CD4-positive, alpha-beta memory T cell (primary cell): ENCODE results near the gene GNPTG. TPM values are rescaled to one million over a fixed set of nuclear protein-coding genes. Genes with fewer than 3 reads are reported as not detected.

ENCODE experiments used
- CTCF ChIA-PET: fragments of 350-600 bp; sonication (Branson Sonifier 250); formaldehyde crosslinking; loops from one replicate; lab custom pipeline; 2021; ENCODE audit warnings: inconsistent platforms; ENCODE audit not compliant: partially characterized antibody; lab: Charles Lee
- POLR2A ChIA-PET: fragments of 350-600 bp; sonication (Branson Sonifier 250); formaldehyde crosslinking; loops from one replicate; lab custom pipeline; 2021; ENCODE audit not compliant: partially characterized antibody; lab: Charles Lee
- DNase-seq, 5 donors: peaks; one replicate each; pipeline versions ENCODE4 v3.0.0 to v3.0.0-alpha.2; 2020 to 2022; ENCODE audit warnings: mixed read lengths in 1 of 5
- H3K27ac ChIP-seq: one replicate; pipeline ENCODE4 v1.7.0; 2013; ENCODE audit warnings: low read depth, low read length
- H3K27me3 ChIP-seq: 2 replicates; pipeline ENCODE4 v1.7.0; 2013; ENCODE audit warnings: mild to moderate bottlenecking, low read length, moderate library complexity; ENCODE audit not compliant: insufficient read depth
- H3K36me3 ChIP-seq: 2 replicates; pipeline ENCODE4 v1.7.0; 2013; ENCODE audit warnings: mild to moderate bottlenecking, low read length, moderate library complexity; ENCODE audit not compliant: insufficient read depth
- H3K4me1 ChIP-seq: 2 replicates; pipeline ENCODE4 v1.7.0; 2013; ENCODE audit warnings: mild to moderate bottlenecking, low read length, moderate library complexity; ENCODE audit not compliant: insufficient read depth
- H3K4me3 ChIP-seq, 2 donors: one replicate each; pipeline ENCODE4 v1.7.0; 2013; ENCODE audit warnings: low read length in 2 of 2, mild to moderate bottlenecking in 1 of 2
- H3K9me3 ChIP-seq, 2 donors: one replicate each; pipeline ENCODE4 v1.7.0; 2013; ENCODE audit warnings: low read length in 2 of 2, control low read depth in 1 of 2; ENCODE audit not compliant: control insufficient read depth in 1 of 2
- H3K27ac Mint-ChIP-seq, 7 donors: one replicate each; pipeline ENCODE4 v1.8.0; 2020 to 2021; ENCODE audit warnings: mixed read lengths in 7 of 7, mild to moderate bottlenecking in 6 of 7, inconsistent platforms in 3 of 7, moderate library complexity in 3 of 7
- H3K27me3 Mint-ChIP-seq, 2 donors: one replicate each; pipeline ENCODE4 v1.8.0; 2020 to 2021; ENCODE audit warnings: mixed read lengths in 2 of 2
- H3K36me3 Mint-ChIP-seq, 2 donors: one replicate each; pipeline ENCODE4 v1.8.0; 2020 to 2021; ENCODE audit warnings: mixed read lengths in 2 of 2, inconsistent platforms in 1 of 2, mild to moderate bottlenecking in 1 of 2
- H3K4me1 Mint-ChIP-seq, 4 donors: one replicate each; pipeline ENCODE4 v1.8.0; 2020 to 2021; ENCODE audit warnings: mixed read lengths in 4 of 4, mild to moderate bottlenecking in 1 of 4
- H3K4me3 Mint-ChIP-seq, 8 donors: one replicate each; pipeline ENCODE4 v1.8.0; 2020 to 2021; ENCODE audit warnings: mixed read lengths in 8 of 8, mild to moderate bottlenecking in 7 of 8, moderate library complexity in 6 of 8, inconsistent platforms in 3 of 8
- H3K9me3 Mint-ChIP-seq, 8 donors: one replicate each; pipeline ENCODE4 v1.8.0; 2020 to 2021; ENCODE audit warnings: mixed read lengths in 8 of 8, mild to moderate bottlenecking in 5 of 8, inconsistent platforms in 3 of 8, moderate library complexity in 1 of 8
- intact Hi-C: fragments of 100-400 bp; cut with micrococcal nuclease; formaldehyde crosslinking; loops from one replicate; pipeline ENCODE4 v1.15.1; 2023
- polyA plus RNA-seq, 2 donors: library from polyadenylated mRNA; unstranded; fragments of 300-500 nt; fragmentation: Illumina TruSeq; gene quantifications; one replicate each; pipeline ENCODE4 v1.2.3, GENCODE V29; 2021
- total RNA-seq, 2 experiments: library from RNA; stranded (reverse); gene quantifications; one replicate each; pipeline ENCODE4 v1.2.3, GENCODE V29; 2021

GNPTG gene
- total and polyA plus RNA-seq, 4 experiments from 2014 or later = 51.8 to 61.5 (median 56.2) TPM

- no peak for DNase-seq
- POLR2A ChIA-PET = no interaction called here
- no peak overlapping the region for H3K4me3 Mint-ChIP-seq
- peaks cover 0 to 1% (median 0%) of the 10 kb centered on the region in 8 donors for H3K9me3 Mint-ChIP-seq
- no peaks in the 10 kb centered on the region for H3K4me1 ChIP-seq
- H3K36me3 Mint-ChIP-seq = peaks cover 14 to 23% of the 10 kb centered on the region in 2 donors
- no peak overlapping the region for H3K4me3 ChIP-seq
- H3K4me1 Mint-ChIP-seq = peaks cover 0 to 1% (median 0%) of the 10 kb centered on the region in 4 donors
- no peaks in the 10 kb centered on the region for H3K27me3 ChIP-seq
- H3K36me3 ChIP-seq = peaks cover 16% of the 10 kb centered on the region
- intact Hi-C loops = no loop called here
- no peaks in the 10 kb centered on the region for H3K27me3 Mint-ChIP-seq
- H3K27ac ChIP-seq = no peak overlapping the region
- H3K27ac Mint-ChIP-seq = no peak overlapping the region
- CTCF ChIA-PET = interaction anchor here (0.7 kb wide), 1 partner anchor 1583 kb away, joined by 3 read pairs; no protein-coding TSS in a partner anchor
- no peaks in the 10 kb centered on the region for H3K9me3 ChIP-seq
These were observed 35.6 kb downstream of the GNPTG start for GRCh38 chr16:1387331-1387730.

DNA sequence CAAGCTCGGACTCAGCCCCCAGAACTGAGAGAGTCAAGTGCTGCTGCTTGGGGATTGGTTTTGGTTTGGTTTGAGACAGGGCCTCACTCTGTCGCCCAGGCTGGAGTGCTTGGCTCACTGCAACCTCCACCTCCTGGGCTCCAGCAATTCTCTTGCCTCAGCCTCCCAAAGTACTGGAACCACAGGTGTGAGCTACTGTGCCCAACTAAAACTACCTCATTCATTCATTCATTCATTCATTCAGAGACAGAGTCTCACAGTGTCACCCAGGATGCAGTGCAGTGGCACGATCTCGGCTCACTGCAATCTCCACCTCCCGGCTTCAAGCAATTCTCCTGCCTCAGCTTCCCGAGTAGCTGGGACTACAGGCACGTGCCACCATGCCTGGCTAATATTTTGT is 38.0 kb downstream of the GNPTG start:
- Histone ChIP-seq H3K36me3 (peaks cover 26% of the 10 kb centered on the region), H3K4me1 (no peaks in the 10 kb centered on the region), H3K27ac (no peak overlapping the region), H3K27me3 (no peaks in the 10 kb centered on the region), H3K9me3 (no peaks in the 10 kb centered on the region), H3K4me3 (no peak overlapping the region)
- H3K4me1 Mint-ChIP-seq = peaks cover 0 to 1% (median 0%) of the 10 kb centered on the region in 4 donors
- H3K36me3 Mint-ChIP-seq = peaks cover 20 to 35% of the 10 kb centered on the region in 2 donors
- H3K4me3 Mint-ChIP-seq = no peak overlapping the region
- ChIA-PET CTCF (no interaction called here), POLR2A (interaction anchor here (1.2 to 1.6 kb wide), 2 partner anchors 11 to 31 kb away, joined by 3 read pairs; partner anchors contain the start of gene UQCC4)
- H3K27ac Mint-ChIP-seq = no peak overlapping the region
- intact Hi-C loops = no loop called here
- no peaks in the 10 kb centered on the region for H3K27me3 Mint-ChIP-seq
- DNase-seq = no peak
- peaks cover 0 to 2% (median 0%) of the 10 kb centered on the region in 8 donors for H3K9me3 Mint-ChIP-seq

- Mint-ChIP-seq H3K27me3 (no peaks in the 10 kb centered on the region), H3K9me3 (peaks cover 0 to 2% (median 0%) of the 10 kb centered on the region in 8 donors), H3K4me1 (peaks cover 0 to 1% (median 0%) of the 10 kb centered on the region in 4 donors), H3K36me3 (peaks cover 20 to 33% of the 10 kb centered on the region in 2 donors), H3K27ac (peak overlapping the region in 1 of 7 donors; percentile 60), H3K4me3 (no peak overlapping the region)
- ChIA-PET CTCF (no interaction called here), POLR2A (interaction anchor here (1.2 to 1.6 kb wide), 2 partner anchors 12 to 31 kb away, joined by 3 read pairs; partner anchors contain the start of gene UQCC4)
- no peak for DNase-seq
- no peaks in the 10 kb centered on the region for H3K27me3 ChIP-seq
- H3K36me3 ChIP-seq = peaks cover 26% of the 10 kb centered on the region
- no peaks in the 10 kb centered on the region for H3K4me1 ChIP-seq
- H3K9me3 ChIP-seq = no peaks in the 10 kb centered on the region
- no peak overlapping the region for H3K4me3 ChIP-seq
- no peak overlapping the region for H3K27ac ChIP-seq
- intact Hi-C loops = no loop called here
These were observed 38.6 kb downstream of the GNPTG start for GRCh38 chr16:1390239-1390779.

- H3K27ac ChIP-seq = no peak overlapping the region
- no peak for DNase-seq
- H3K27me3 Mint-ChIP-seq = no peaks in the 10 kb centered on the region
- H3K27ac Mint-ChIP-seq = no peak overlapping the region
- peaks cover 0 to 2% (median 0%) of the 10 kb centered on the region in 8 donors for H3K9me3 Mint-ChIP-seq
- peaks cover 0 to 1% (median 0%) of the 10 kb centered on the region in 4 donors for H3K4me1 Mint-ChIP-seq
- no peaks in the 10 kb centered on the region for H3K4me1 ChIP-seq
- H3K36me3 ChIP-seq = peaks cover 26% of the 10 kb centered on the region
- peaks cover 24 to 31% of the 10 kb centered on the region in 2 donors for H3K36me3 Mint-ChIP-seq
- intact Hi-C loops = no loop called here
- no peaks in the 10 kb centered on the region for H3K27me3 ChIP-seq
- ChIA-PET CTCF (no interaction called here), POLR2A (no interaction called here)
- no peak overlapping the region for H3K4me3 Mint-ChIP-seq
- no peaks in the 10 kb centered on the region for H3K9me3 ChIP-seq
- H3K4me3 ChIP-seq = no peak overlapping the region
These were observed 41.1 kb downstream of the GNPTG start for GRCh38 chr16:1392826-1393225.

GRCh38 chr16:1393613-1394176 is 42.0 kb downstream of the GNPTG start:
- CTCF ChIA-PET = no interaction called here
- H3K27me3 Mint-ChIP-seq = no peaks in the 10 kb centered on the region
- H3K4me3 Mint-ChIP-seq = no peak overlapping the region
- Histone ChIP-seq H3K4me1 (no peaks in the 10 kb centered on the region), H3K4me3 (no peak overlapping the region), H3K36me3 (peaks cover 35% of the 10 kb centered on the region), H3K27ac (no peak overlapping the region), H3K9me3 (no peaks in the 10 kb centered on the region), H3K27me3 (no peaks in the 10 kb centered on the region)
- POLR2A ChIA-PET = interaction anchor here (0.8 kb wide), 1 partner anchor 13 kb away, joined by 5 read pairs; no protein-coding TSS in a partner anchor
- DNase-seq = no peak
- H3K9me3 Mint-ChIP-seq = peaks cover 0 to 2% (median 0%) of the 10 kb centered on the region in 8 donors
- H3K36me3 Mint-ChIP-seq = peaks cover 28 to 36% of the 10 kb centered on the region in 2 donors
- intact Hi-C loops = no loop called here
- H3K27ac Mint-ChIP-seq = no peak overlapping the region
- H3K4me1 Mint-ChIP-seq = peaks cover 0 to 1% (median 0%) of the 10 kb centered on the region in 4 donors

DNA sequence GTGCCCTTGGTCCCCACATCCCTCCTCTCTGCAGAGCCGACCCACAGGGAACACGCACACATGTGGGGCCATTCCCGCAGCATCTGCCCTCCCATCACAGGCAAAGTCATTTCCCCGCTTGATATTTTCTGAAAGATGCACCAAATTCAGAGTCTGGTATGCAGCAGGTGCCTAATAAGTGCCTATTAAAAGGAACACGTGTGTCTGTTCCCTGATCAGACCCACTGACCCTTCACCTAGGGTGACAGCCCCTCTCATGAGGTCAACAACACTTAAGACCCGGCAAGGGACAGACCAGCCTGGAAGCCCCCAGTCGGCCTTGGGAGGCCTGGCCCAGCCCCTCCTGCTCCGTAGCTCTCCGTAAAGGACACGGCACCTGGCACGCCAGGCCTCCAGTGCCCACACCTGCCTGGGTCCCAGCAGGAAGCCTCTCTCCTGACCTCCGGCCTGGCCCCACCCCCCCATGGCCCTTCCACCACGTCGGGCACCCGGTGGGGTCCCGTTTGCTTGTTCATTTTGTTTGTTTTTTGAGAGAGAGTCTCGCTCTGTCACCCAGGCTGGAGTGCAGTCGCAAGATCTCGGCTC is 42.7 kb downstream of the GNPTG start:
- Mint-ChIP-seq H3K27ac (no peak overlapping the region), H3K4me3 (no peak overlapping the region), H3K36me3 (peaks cover 28 to 37% of the 10 kb centered on the region in 2 donors), H3K9me3 (peaks cover 0 to 2% (median 0%) of the 10 kb centered on the region in 8 donors), H3K27me3 (no peaks in the 10 kb centered on the region), H3K4me1 (peaks cover 0 to 1% (median 0%) of the 10 kb centered on the region in 4 donors)
- Histone ChIP-seq H3K27me3 (no peaks in the 10 kb centered on the region), H3K4me1 (no peaks in the 10 kb centered on the region), H3K9me3 (no peaks in the 10 kb centered on the region), H3K36me3 (peaks cover 38% of the 10 kb centered on the region), H3K27ac (no peak overlapping the region), H3K4me3 (no peak overlapping the region)
- intact Hi-C loops = no loop called here
- ChIA-PET POLR2A (no interaction called here), CTCF (no interaction called here)
- DNase-seq = no peak

DNA sequence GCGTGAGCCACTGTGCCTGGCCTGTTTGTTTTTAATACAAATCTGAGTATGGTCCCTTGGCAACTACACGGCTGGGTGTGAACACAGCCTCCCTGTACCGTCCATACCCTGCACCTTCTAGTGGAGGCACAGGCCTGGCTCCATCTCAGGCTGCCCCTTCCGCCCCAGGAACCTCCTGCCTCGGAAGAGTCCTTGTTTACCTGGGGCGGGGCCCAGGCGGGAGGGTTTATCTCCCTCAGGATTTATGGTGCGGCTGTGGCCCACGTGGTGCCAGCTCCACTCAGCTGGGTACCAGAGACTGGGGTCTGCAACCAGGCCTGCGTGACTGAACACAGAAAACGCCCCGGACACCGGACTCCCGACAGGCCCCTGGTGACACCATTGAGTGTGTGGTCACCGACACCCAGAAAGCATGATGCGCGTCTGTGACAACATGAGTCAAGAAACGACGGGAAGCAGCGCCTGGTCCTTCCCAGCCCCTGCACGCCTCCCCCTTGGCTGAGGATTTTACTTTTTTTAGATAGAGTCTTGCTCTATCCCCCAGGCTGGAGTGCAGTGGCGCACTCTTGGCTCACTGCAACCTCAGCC is 43.8 kb downstream of the GNPTG start:
- no peaks in the 10 kb centered on the region for H3K27me3 ChIP-seq
- H3K27ac ChIP-seq = no peak overlapping the region
- H3K36me3 ChIP-seq = peaks cover 34% of the 10 kb centered on the region
- no peak overlapping the region for H3K4me3 ChIP-seq
- no peaks in the 10 kb centered on the region for H3K27me3 Mint-ChIP-seq
- peaks cover 0 to 1% (median 0%) of the 10 kb centered on the region in 4 donors for H3K4me1 Mint-ChIP-seq
- intact Hi-C loops = no loop called here
- no peaks in the 10 kb centered on the region for H3K4me1 ChIP-seq
- H3K27ac Mint-ChIP-seq = no peak overlapping the region
- H3K9me3 ChIP-seq = no peaks in the 10 kb centered on the region
- ChIA-PET POLR2A (no interaction called here), CTCF (no interaction called here)
- DNase-seq = no peak
- no peak overlapping the region for H3K4me3 Mint-ChIP-seq
- peaks cover 0 to 2% (median 0%) of the 10 kb centered on the region in 8 donors for H3K9me3 Mint-ChIP-seq
- H3K36me3 Mint-ChIP-seq = peaks cover 23 to 39% of the 10 kb centered on the region in 2 donors
